Measurements from ENCODE around the gene FER.
"Not testable (repeated sequence)": the region's sequence is repeated elsewhere in the genome, so short reads cannot be mapped to it uniquely, and the experiment has no call there.

The FER gene

DNA sequence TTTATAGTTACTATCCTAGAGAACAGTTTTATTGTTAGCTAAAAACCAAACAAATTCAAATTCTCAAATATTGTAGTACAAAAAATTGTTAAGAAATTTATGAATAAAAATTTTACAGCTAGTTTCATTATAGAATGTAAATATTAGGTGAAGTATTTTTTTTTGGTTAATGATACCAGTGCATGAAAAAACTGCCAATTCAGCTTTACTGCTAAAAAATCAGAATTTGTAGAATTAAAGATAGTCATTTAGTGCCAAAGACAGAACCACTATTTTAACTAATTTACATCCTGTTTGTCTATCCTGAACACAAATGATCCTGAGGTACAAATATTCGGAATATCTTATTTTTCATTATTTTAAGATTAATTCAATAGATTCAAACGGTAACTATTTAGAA, 202.6 kb downstream of the FER start:
- DNase-seq (ENCODE audit: low read depth in 1 of 2, low spot score in 1 of 2): no peak

DNA sequence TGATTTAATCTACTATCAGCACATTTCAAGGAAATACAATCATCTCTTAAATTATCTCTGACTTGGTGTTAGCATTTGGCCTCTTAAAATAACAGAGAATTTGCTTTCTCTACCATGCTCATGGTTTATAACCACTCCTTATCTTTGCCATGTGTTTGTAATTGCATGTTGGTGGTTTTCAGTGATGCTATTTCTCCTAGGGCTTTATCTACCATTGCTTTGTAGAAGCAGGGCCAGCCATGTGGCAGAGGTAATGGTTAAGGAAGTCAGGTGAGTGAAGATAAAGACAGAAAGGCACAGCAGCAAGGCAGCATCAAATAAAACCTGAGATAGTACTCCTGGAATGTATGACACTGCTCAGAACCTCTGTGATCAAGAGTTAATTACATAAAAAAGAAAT, 206.2 kb downstream of the FER start:
- DNase-seq (ENCODE audit: low read depth in 1 of 2, low spot score in 1 of 2): no peak

DNA sequence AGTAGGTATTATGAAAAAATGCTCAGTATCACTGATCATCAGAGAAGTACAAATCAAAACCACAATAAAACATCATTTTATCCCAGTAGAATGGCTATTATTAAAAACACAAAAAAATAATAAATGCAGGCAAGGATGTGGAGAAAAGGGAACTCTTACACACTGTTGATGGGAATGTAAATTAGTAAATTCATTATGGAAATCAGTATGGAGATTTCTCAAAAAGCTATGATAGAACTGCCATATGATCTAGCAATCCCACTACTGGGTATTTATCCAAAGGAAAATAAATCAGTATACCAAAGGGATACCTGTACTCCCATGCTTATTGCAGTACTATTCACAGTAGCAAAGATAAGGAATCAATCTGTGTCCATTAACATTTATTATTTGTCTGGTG, 209.6 kb downstream of the FER start:
- DNase-seq (ENCODE audit: low read depth in 1 of 2, low spot score in 1 of 2): no peak

DNA sequence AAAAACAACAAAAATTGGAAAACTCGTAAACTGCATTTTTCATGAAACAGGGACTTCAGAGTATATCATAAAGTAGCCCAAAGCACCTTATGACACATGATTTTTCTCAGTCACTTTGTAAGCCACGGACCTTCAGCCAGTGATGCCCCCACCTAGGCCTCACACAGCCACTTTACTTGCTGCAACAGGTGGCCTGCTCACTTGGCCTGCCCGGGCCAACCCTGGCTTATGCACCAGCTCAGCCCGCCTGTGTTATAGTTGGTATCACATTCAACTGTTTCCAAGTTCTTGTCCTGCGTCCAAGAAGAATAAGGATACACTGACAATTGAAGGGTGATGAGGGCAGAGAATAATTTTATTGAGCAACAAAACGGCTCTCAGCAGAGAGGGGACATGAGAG, 219.2 kb downstream of the FER start:
- no peak for DNase-seq (ENCODE audit: low read depth in 1 of 2, low spot score in 1 of 2)

DNA sequence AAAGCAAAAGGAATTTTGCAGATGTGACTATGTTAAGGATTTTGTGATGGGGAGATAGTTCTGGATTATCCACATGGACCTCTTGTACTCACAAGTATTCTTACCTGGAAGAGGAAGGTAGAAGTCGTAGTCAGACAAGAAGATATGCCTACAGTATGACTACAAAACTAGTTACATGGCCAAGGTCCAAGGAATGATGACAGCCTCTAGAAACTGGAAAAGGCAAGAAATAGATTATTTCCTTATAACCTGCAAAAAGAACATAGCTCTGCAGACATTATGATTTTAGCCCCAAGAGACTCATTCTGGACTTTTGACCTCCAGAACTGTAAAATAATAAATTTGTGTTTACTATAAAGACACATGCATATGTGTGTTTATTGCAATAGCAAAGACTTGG, 226.9 kb downstream of the FER start:
- DNase-seq (ENCODE audit: low read depth in 1 of 2, low spot score in 1 of 2): no peak

DNA sequence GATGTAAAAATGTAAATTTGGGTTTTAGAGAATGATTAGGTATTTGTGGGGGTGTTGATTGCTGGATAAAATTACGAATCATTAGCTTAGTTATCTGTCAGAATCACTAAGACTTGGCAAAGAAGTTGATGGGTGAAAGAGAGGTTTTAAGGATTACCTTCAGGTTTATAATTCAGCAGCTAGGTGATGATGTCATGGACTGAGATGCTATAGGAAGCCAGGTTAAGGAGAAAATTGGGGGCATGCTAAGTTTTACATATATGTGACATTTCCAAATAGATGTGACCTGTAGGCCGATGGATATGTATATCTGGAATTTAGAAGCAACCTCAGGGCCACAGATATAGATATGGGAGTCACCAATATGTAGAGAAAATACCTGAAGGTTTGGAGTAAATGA, 228.0 kb downstream of the FER start:
- DNase-seq (ENCODE audit: low read depth in 1 of 2, low spot score in 1 of 2): no peak

DNA sequence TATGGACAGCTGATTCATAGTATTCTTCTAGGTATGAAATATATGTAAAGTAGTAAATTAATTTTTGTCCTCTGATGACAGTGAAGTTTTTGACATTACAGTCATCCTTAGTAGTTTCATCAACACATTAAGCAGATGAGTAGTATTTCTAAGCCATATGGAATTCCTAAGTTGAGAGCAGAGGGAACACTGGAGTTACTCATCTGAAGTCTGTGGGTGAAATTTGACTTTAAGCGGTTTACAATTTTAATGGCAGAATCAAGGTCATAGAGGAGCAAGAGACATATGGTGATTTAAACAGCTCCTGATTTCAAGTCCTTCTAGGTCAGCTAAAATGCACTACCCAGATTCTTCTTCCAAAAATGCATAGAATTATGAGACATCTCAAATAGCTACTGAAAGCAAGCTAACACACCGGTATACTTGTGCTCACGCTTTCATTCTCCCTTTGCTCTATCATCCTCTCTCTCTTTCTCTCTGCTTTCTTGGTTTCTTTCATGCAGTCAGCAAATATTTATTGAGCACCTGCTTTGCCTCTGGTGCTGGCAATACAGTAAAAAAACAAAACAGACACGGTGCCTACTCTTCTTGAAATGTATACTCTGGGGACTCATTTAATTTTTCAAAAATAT, 235.9 kb downstream of the FER start:
- DNase-seq (ENCODE audit: low read depth in 1 of 2, low spot score in 1 of 2): no peak

DNA sequence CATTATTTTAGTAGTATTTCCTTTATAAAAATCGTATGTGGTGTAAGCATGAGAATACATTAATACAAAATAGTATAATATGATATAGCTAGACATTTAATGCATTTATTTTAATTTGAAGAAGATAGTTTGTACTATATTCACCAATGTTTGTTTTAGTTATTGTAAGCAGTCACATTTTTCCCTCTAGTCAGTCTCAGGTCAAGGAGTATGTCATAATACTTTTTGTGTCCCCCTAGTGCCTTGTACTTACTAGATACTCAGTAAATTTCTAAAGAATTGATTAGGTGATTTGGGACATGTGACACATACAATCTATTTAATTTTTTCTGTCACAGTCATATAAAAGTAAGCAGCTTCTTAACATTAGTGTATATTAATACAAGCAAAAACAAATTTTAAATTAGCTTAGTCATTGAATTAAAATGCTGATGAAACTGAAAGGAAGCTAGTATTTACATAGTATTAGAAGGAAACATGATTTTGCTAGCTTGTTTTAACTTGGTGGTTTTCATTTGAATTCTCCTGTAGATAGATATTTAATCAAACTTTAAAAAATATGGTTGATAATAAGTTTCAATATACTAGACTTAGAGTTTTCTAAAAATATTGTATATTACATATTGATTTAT, 242.2 kb downstream of the FER start:
- no peak for DNase-seq (ENCODE audit: low read depth in 1 of 2, low spot score in 1 of 2)

DNA sequence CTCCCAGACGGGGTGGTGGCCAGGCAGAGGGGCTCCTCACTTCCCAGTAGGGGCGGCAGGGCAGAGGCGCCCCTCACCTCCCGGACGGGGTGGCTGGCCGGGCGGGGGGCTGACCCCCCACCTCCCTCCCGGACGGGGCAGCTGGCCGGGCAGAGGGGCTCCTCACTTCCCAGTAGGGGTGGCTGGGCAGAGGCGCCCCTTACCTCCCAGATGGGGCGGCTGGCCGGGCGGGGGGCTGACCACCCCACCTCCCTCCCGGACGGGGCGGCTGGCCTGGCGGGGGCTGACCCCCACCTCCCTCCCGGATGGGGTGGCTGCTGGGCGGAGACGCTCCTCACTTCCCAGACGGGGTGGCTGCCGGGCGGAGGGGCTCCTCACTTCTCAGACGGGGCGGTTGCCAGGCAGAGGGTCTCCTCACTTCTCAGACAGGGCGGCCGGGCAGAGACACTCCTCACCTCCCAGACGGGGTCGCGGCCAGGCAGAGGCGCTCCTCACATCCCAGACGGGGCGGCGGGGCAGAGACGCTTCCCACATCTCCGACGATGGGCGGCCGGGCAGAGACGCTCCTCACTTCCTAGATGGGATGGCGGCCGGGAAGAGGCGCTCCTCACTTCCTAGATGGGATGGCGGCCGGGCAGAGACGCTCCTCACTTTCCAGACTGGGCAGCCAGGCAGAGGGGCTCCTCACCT, 244.8 kb downstream of the FER start:
- not testable (repeated sequence) for DNase-seq (ENCODE audit: low read depth in 1 of 2, low spot score in 1 of 2)

DNA sequence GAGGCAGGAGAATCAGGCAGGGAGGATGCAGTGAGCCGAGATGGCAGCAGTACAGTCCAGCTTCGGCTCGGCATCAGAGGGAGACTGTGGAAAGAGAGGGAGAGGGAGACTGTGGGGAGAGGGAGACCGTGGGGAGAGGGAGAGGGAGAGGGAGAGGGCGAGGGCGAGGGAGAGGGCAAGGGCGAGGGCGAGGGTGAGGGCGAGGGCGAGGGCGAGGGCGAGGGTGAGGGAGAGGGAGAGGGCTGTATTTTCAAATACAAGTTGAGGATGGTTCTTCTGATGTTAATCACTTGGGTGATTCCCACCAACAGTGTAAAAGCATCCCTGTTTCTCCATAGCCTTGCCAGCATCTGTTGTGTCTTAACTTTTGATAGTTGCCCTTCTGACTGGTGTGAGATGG, 245.7 kb downstream of the FER start:
- not testable (repeated sequence) for DNase-seq (ENCODE audit: low read depth in 1 of 2, low spot score in 1 of 2)

DNA sequence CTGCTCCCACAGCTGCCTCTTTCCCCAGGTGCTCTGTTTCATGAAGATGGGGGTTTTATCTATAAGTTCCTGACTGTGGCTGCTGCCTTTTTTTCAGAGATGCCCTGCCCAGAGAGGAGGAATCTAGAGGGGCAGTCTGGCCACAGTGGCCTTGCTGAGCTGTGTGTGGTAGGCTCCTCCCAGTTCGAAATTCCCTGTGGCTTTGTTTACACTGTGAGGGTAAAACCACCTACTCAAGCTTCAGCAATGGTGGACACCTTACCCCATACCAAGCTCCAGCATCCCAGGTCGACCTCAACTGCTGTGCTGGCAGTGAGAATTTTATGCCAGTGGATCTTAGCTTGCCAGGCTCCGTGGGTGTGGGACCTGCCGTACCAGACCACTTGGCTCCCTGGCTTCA, 250.0 kb downstream of the FER start:
- DNase-seq (ENCODE audit: low read depth in 1 of 2, low spot score in 1 of 2): no peak

DNA sequence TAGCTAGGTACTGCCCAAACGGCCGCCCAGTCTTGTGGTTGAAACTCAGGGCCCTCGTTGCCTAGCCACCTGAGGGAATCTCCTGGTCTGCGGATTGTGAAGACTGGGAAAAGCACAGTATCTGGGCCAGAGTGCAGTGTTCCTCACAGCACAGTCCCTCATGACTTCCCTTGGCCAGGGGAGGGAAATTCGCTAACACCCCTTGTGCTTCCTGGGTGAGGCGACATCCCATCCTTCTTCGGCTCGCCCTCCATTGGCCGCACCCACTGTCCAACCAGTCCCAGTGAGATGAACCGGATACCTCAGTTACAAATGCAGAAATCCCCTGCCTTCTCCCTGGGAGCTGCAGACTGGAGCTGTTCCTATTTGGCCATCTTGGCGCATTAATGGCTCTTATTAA, 250.5 kb downstream of the FER start:
- DNase-seq (ENCODE audit: low read depth in 1 of 2, low spot score in 1 of 2): no peak

DNA sequence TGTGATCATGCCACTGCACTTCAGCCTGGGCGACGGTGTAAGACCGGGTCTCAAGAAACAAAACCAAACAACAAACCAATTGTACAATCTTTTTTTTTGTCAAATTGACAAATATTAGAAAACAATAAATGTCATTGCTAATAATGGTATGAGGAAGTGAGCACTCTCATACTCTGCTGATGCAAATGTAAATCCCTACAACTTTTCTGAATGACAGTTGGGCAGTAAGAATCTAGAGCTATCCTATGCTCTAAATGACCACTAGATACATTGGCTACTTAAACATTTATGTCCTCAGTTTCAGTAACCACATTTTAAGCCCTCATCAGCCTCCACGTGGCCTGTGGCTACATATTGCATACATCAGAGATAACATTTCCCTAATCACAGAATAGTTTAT, 256.2 kb downstream of the FER start:
- DNase-seq (ENCODE audit: low read depth in 1 of 2, low spot score in 1 of 2): no peak

DNA sequence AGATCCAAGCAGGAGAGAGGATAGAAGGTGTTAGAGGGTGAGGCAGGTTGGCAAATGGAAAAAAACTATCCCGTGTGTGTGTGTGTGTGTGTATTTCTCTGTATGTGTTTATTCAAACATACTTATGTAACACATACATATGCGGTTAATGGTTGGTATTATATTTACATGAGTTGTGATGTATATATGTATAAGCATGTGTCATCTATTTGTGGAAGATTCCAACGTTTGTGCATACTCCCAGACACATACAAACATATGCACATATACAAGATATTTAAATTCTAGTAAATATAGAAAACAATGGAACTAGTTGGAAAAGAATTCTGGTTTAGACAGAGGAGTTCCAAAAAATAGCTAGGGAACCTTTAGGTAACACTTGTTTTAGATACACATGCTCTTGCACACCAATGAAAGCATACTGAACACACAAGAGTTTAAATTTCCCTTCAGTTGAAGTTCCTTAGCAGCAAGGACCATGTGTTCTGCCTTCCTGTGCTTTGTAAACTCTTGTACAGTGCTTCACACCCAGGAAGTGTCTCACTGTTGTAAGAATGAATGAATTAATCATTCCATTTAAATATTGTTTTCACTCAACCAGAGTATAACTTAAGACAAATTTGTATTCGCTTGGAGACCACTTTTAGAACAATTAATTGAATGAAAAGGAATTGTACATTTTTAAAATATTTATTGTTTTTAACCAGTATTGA, 257.8 kb downstream of the FER start:
- DNase-seq (ENCODE audit: low read depth in 1 of 2, low spot score in 1 of 2): no peak

DNA sequence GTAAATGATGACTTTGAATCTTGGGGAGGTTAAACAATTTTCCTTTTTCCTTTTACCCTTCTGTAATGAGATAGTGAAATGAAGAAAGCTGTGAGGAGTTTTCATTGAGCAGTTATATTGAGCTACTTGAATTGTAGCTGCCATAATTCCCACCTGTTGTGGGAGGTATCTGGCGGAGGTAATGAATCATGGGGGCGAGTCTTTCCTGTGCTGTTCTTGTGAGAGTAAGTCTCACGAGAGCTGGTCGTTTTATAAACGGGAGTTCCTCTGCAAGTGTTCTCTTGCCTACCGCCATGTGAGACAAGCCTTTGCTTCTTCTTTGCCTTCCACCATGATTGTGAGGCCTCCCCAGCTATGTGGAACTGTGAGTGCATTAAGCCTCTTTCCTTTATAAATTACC, 258.4 kb downstream of the FER start:
- DNase-seq (ENCODE audit: low read depth in 1 of 2, low spot score in 1 of 2): no peak

DNA sequence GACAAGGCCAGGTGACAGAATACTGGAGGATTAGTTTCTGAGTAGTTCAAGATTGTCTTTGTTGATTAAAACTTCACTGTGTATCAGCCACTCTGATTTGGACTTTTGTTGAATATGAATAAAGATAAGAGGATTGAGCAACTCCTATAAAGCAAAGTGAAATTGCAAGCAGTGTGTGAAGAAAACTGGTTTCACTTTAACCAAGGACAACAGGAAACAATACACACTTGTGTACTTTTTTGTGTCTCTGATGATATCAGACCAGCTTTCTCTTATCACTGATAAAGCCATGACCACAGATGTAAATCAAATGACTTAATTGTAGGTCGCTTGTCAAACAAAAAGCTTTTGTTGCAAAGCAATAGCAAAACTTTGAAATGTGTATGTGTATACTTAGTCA, 268.6 kb downstream of the FER start:
- no peak for DNase-seq (ENCODE audit: low read depth in 1 of 2, low spot score in 1 of 2)

DNA sequence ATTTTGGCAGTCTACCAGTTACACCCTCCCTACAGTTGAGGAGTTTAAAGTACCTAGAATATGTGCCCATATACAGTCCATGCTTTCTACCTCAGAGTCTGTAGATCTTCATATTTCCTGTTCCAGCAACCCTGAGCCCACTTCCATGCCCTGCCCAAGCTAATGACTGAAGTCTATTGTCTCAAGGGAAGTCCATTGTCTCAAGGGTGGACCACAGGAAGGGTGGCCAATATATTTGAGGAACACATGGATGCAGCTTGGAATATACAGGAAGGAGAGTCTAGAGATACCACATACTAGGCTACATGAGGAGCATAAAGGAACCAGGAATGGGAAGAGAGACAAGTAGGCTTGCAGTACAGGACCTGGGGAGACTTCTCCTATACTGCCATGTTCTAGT, 274.4 kb downstream of the FER start:
- DNase-seq (ENCODE audit: low read depth in 1 of 2, low spot score in 1 of 2): no peak

DNA sequence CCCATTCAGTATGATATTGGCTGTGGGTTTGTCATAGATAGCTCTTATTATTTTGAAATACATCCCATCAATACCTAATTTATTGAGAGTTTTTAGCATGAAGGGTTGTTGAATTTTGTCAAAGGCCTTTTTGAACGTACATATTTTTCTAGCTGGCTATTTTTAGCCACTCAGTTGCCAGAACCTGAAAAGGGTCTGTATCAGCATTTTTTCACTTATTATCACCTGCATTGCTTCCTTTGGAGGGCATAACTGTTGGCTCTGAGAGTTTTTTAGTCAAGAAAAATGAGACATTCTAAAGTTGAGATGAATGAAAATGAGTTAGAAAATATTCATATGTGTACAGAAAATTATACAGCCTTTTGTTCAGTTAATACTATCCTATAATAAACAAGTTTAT, 278.0 kb downstream of the FER start:
- not testable (repeated sequence) for DNase-seq (ENCODE audit: low read depth in 1 of 2, low spot score in 1 of 2)

DNA sequence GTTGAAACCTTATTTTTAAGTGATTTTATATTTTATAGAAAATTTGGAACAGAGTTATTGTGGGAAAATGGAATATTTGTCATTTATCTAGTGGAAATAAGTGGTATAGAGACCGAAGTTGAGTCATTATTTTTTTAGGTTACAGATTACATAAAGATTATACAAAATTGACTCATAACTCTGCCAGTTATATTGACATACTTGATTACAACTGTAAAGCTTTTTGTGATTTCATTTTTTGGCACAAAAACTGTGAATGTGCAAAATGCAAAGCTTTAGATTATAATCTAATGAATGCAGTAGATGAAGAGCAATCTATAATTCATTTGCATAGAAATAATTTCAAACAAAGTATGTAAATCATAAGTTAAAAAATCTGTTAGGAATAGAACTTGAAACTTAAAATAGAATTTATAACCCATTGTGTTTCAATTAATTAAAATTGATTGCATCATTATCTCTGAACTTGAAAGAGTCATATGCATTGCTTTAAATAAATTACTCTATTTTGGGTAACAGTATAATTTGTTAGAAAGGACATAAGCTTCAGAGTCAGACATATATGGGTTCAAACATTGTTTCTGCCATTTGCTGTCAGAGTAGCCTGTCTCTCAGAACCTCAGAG, 280.4 kb downstream of the FER start:
- no peak for DNase-seq (ENCODE audit: low read depth in 1 of 2, low spot score in 1 of 2)

DNA sequence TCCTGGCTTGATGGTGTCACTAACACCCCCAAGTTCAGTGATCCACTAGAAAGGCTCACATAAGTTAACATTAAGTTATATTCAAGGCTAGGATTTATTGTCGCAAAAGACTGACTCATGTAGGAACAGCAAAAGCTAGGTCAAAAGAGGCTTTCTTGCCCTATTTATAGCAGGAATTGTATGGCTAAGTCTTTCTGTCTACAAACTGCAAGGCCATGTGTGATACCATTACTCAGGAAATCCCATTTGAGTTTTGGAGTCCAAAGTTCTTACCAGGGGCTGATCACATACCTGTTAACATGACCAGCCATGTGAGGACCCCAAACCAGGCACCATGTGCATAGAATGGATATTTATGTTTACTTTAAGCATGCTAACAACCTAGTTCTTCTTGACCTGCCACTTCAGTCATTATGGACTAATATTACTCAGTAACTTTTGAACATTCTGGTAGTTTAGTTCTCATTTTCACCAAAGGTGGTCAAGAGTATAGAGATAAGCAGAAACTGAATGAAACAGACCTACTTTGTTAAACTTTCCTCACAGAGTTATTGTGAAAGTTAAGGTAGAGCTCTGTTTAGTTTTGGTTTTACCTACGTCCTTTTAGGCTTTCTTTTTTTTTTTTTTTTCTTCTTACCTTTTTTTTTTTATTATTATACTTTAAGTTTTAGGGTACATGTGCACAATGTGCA, 281.1 kb downstream of the FER start:
- no peak for DNase-seq (ENCODE audit: low read depth in 1 of 2, low spot score in 1 of 2)

DNA sequence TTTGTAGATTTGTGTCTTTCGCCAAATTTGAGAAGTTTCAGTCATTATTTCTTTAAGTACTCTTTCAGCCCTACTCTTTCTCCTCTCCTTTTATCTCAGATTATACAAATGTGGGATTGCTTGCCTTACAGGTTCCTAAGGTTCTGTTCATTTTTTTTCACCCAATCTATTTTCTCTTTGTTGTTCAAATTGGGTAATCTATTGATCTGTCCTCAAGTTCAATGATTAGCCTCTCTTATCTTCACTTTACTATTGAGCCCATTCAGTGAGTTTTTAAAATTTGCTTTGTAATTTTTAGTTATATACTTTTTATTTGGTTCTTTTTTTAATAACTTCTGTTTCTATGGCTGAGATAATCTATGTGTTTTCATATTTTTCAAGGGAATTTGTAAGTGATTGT, 282.1 kb downstream of the FER start:
- no peak for DNase-seq (ENCODE audit: low read depth in 1 of 2, low spot score in 1 of 2)
